SK-N-SH (cell line): ENCODE results near the gene PARN. TPM values are rescaled to one million over a fixed set of nuclear protein-coding genes. Genes with fewer than 3 reads are reported as not detected.

Experiments used
- CTCF ChIA-PET: fragments of 300-600, 350-600 bp; formaldehyde crosslinking; extraction: SDS; loops from one replicate; lab custom pipeline; 2021; lab: Yijun Ruan, JAX
- POLR2A ChIA-PET: fragments of 350-600 bp; sonication (Branson Sonifier 250); formaldehyde crosslinking; extraction: SDS; loops from one replicate; lab custom pipeline; 2020; ENCODE audit warnings: antibody characterized with exemption, inconsistent platforms; lab: Yijun Ruan, JAX
- DNase-seq: peaks from one replicate; pipeline ENCODE4 v3.0.0; 2012
- H2AFZ ChIP-seq: fragments of 200-600 bp; sonication (generic); 2 replicates; pipeline ENCODE4 v1.8.1; 2016; ENCODE audit warnings: antibody characterized with exemption, mild to moderate bottlenecking, low read depth
- H3F3A ChIP-seq: fragments of 200-600 bp; sonication (generic); replicated peaks from 2 replicates; pipeline ENCODE3; 2016; ENCODE audit warnings: antibody characterized with exemption, mild to moderate bottlenecking; ENCODE audit not compliant: insufficient read depth
- H3K27ac ChIP-seq, 2 experiments: fragments of 200-500 bp in 1 of 2; fragments of 200-600 bp in 1 of 2; sonication (Bioruptor generic) in 1 of 2; sonication (generic), shearing (Covaris generic) in 1 of 2; 2 replicates each; pipeline versions ENCODE4 v1.5.1 to v1.6.1; 2014 to 2016; ENCODE audit warnings: low read depth in 2 of 2, inconsistent platforms in 1 of 2, low read length in 1 of 2, mild to moderate bottlenecking in 1 of 2, mixed read lengths in 1 of 2
- H3K27me3 ChIP-seq: fragments of 200-600 bp; sonication (generic), shearing (Covaris generic); 2 replicates; pipeline ENCODE4 v1.6.1; 2016; ENCODE audit warnings: mixed run types; ENCODE audit not compliant: insufficient read depth
- H3K36me3 ChIP-seq, 2 experiments: fragments of 200-500 bp in 1 of 2; fragments of 200-600 bp in 1 of 2; sonication (Bioruptor generic) in 1 of 2; sonication (generic) in 1 of 2; replicated peaks in 1 of 2; 2 replicates each; pipeline versions ENCODE3 to v1.5.1; 2014 to 2016; ENCODE audit warnings: low read length in 1 of 2, mild to moderate bottlenecking in 1 of 2; ENCODE audit not compliant: insufficient read depth in 2 of 2, control insufficient read depth in 1 of 2
- H3K4me1 ChIP-seq, 2 experiments: fragments of 200-500 bp in 1 of 2; fragments of 200-600 bp in 1 of 2; sonication (Bioruptor generic) in 1 of 2; sonication (generic), shearing (Covaris generic) in 1 of 2; 2 replicates each; pipeline versions ENCODE4 v1.5.1 to v1.6.1; 2014 to 2016; ENCODE audit warnings: low read depth in 1 of 2, low read length in 1 of 2, mixed run types in 1 of 2; ENCODE audit not compliant: insufficient read depth in 2 of 2, control insufficient read depth in 1 of 2
- H3K4me2 ChIP-seq: fragments of 200-600 bp; sonication (generic), shearing (Covaris generic); 2 replicates; pipeline ENCODE4 v1.6.1; 2017; ENCODE audit warnings: mixed run types
- H3K4me3 ChIP-seq, 2 experiments: fragments of 200-500 bp in 1 of 2; fragments of 200-600 bp in 1 of 2; sonication (Bioruptor generic) in 1 of 2; sonication (generic), shearing (Covaris generic) in 1 of 2; 2 replicates each; pipeline versions ENCODE4 v1.5.1 to v1.8.1; 2014 to 2016; ENCODE audit warnings: low read depth in 2 of 2, inconsistent platforms in 1 of 2, low read length in 1 of 2, mild to moderate bottlenecking in 1 of 2, mixed read lengths in 1 of 2, moderate library complexity in 1 of 2
- H3K79me2 ChIP-seq: fragments of 200-600 bp; sonication (generic); 2 replicates; pipeline ENCODE4 v1.8.1; 2017; ENCODE audit warnings: mild to moderate bottlenecking; ENCODE audit not compliant: insufficient read depth
- H3K9ac ChIP-seq: fragments of 200-600 bp; sonication (generic); 2 replicates; pipeline ENCODE4 v1.6.1; 2017; ENCODE audit warnings: mixed run types
- H3K9me2 ChIP-seq: fragments of 200-600 bp; sonication (generic); 2 replicates; pipeline ENCODE4 v1.6.1; 2017; ENCODE audit warnings: mixed run types
- H3K9me3 ChIP-seq: fragments of 200-600 bp; sonication (generic); 2 replicates; pipeline ENCODE4 v1.6.1; 2017; ENCODE audit warnings: mixed run types, mild to moderate bottlenecking, moderate library complexity
- H4K20me1 ChIP-seq: fragments of 200-600 bp; sonication (generic); 2 replicates; pipeline ENCODE4 v1.6.1; 2017; ENCODE audit warnings: mild to moderate bottlenecking, mixed run types; ENCODE audit not compliant: insufficient read depth
- ELF1 ChIP-seq: IDR thresholded peaks from 2 replicates; pipeline ENCODE4 v1.4.0; 2012
- EZH2phosphoT487 ChIP-seq: fragments of 200-600 bp; sonication (generic); IDR thresholded peaks from 2 replicates; pipeline ENCODE4 v1.6.1; 2017; ENCODE audit warnings: low read depth, mixed run types, mild to moderate bottlenecking, antibody characterized with exemption, moderate library complexity, borderline replicate concordance
- FOSL2 ChIP-seq: IDR thresholded peaks from 2 replicates; pipeline ENCODE4 v1.4.0; 2012; ENCODE audit warnings: low read depth, mild to moderate bottlenecking, moderate library complexity, borderline replicate concordance
- FOXJ3 ChIP-seq: sonication (generic); formaldehyde crosslinking; IDR thresholded peaks from 2 replicates; pipeline ENCODE4 v1.5.1; 2020; ENCODE audit warnings: mild to moderate bottlenecking, missing genetic modification reagents
- MXI1 ChIP-seq: IDR thresholded peaks from 2 replicates; pipeline ENCODE4 v1.6.1; 2012; ENCODE audit warnings: mild to moderate bottlenecking, low read depth, low read length, improper control_type of control experiment
- NRF1 ChIP-seq: IDR thresholded peaks from 2 replicates; pipeline ENCODE4 v1.6.1; 2012; ENCODE audit warnings: low read depth, mild to moderate bottlenecking, low read length
- POLR2AphosphoS5 ChIP-seq: IDR thresholded peaks from 2 replicates; pipeline ENCODE4 v1.6.1; 2012; ENCODE audit warnings: low read depth, low read length
- RAD21 ChIP-seq: IDR thresholded peaks from 2 replicates; pipeline ENCODE4 v1.6.1; 2012; ENCODE audit warnings: mild to moderate bottlenecking, low read length
- RCOR1 ChIP-seq: fragments of 150-350 bp; IDR thresholded peaks from 2 replicates; pipeline ENCODE4 v1.6.1; 2017; ENCODE audit warnings: antibody characterized with exemption, low read length
- RXRA ChIP-seq: IDR thresholded peaks from 2 replicates; pipeline ENCODE4 v1.4.0; 2012; ENCODE audit warnings: low read depth, mild to moderate bottlenecking, borderline replicate concordance
- TCF12 ChIP-seq: IDR thresholded peaks from 2 replicates; pipeline ENCODE4 v1.4.0; 2012
- TEAD4 ChIP-seq: IDR thresholded peaks from 2 replicates; pipeline ENCODE4 v1.4.0; 2012; ENCODE audit warnings: mild to moderate bottlenecking, borderline replicate concordance; ENCODE audit not compliant: insufficient read depth
- WGBS: methylation state at CpG from one replicate; pipeline ENCODE4 v1.1.6; 2017; ENCODE audit warnings: low lambda C conversion rate; 5-methylcytosine and 5-hydroxymethylcytosine counted together
- polyA plus RNA-seq, 3 experiments: library from polyadenylated mRNA; depleted of rRNA; stranded (reverse); fragments of >200 nt; gene quantifications; 2 replicates each; pipeline ENCODE4 v1.2.3, GENCODE V29; 2012
- TF ChIP-seq, protein P1 (sequence below): IDR thresholded peaks from 2 replicates; pipeline ENCODE4 v1.4.0; 2012; ENCODE audit warnings: low read depth
- TF ChIP-seq, protein P2 (sequence below): fragments of 150-350 bp; IDR thresholded peaks from 2 replicates; pipeline ENCODE4 v1.6.1; 2017; ENCODE audit warnings: antibody characterized with exemption, low read length, low read depth, borderline replicate concordance
- TF ChIP-seq, protein P3 (sequence below): IDR thresholded peaks from 2 replicates; pipeline ENCODE4 v1.4.0; 2012; ENCODE audit warnings: low read depth, borderline replicate concordance
- TF ChIP-seq, protein P4 (sequence below): fragments of 150-350 bp; IDR thresholded peaks from 2 replicates; pipeline ENCODE4 v1.6.1; 2016; ENCODE audit warnings: mild to moderate bottlenecking, low read depth, low read length

Gene PARN
- polyA plus RNA-seq, 1 of the 3 experiments (the other 2 are of a cell fraction) = 20.5 TPM

DNA sequence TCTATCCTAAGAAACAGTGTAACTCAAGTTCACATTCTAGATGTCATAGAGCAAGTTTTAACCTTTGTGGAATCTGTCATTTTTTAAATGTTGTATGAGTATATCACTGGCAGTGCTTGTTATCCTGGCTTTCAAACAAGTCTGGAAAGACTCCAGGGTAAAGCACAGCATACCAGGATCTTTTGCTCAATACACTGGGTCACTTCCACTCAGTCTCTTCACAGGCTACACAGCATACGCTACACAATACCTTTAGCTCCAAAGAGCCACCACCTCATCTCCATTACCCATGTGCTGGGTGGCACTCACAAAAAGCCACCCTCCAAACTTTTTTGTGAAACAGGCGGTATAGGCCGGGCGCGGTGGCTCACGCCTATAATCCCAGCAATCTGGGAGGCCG, 69.5 kb downstream of the PARN start:
- no peaks in the 10 kb centered on the region for H3K27me3 ChIP-seq
- H3K79me2 ChIP-seq = no peaks in the 10 kb centered on the region
- H3F3A ChIP-seq = peaks cover 4% of the 10 kb centered on the region
- no peaks in the 10 kb centered on the region for H4K20me1 ChIP-seq
- no peak overlapping the region for H3K27ac ChIP-seq
- no peak overlapping the region for H2AFZ ChIP-seq
- no peak for TF ChIP-seq MXI1
- TF ChIP-seq, protein P1, sequence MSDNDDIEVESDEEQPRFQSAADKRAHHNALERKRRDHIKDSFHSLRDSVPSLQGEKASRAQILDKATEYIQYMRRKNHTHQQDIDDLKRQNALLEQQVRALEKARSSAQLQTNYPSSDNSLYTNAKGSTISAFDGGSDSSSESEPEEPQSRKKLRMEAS = no peak
- TF ChIP-seq TCF12 = no peak
- TF ChIP-seq POLR2AphosphoS5 = no peak
- TF ChIP-seq RXRA = no peak
- no peak for TF ChIP-seq NRF1
- CTCF ChIA-PET = interaction anchor here (0.6 kb wide), 1 partner anchor 637 kb away, joined by 3 read pairs; no protein-coding TSS in a partner anchor
- no peaks in the 10 kb centered on the region for H3K9me2 ChIP-seq
- no peak overlapping the region for H3K4me3 ChIP-seq
- peaks cover 0 to 24% of the 10 kb centered on the region in 2 experiments for H3K36me3 ChIP-seq
- H3K4me2 ChIP-seq = no peak overlapping the region
- H3K9me3 ChIP-seq = no peaks in the 10 kb centered on the region
- POLR2A ChIA-PET = no interaction called here
- H3K9ac ChIP-seq = no peak overlapping the region
- peaks cover under 1 to 6% of the 10 kb centered on the region in 2 experiments; a peak in 2 of 4 replicates for H3K4me1 ChIP-seq
- 98% methylated on average over 7 of the region's 7 CpGs for WGBS
- DNase-seq = no peak

DNA sequence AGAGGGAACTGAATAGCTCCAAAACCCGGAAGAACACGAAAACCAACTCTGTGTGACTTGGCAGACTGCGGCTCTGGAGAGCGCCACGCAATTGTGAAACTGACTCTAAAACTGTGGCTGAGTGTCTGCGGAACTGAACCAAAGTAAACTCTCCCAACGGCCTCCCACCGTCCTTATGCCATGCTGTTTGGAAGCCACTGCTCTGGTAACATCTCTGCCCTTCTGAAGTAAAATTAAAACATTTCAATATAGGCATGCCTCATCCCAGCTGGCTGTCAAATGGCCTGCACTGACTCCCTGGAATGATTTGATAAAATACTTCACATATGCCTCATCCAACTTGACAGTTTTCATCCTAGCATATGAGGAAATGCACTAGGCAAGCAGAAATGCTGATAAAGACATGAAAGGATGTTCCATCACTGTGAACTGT, 70.2 kb downstream of the PARN start:
- ChIA-PET CTCF (interaction anchor here (0.7 kb wide), 1 partner anchor 34 kb away, joined by 3 read pairs; no protein-coding TSS in a partner anchor), POLR2A (no interaction called here)
- DNase-seq = no peak
- Histone ChIP-seq H4K20me1 (no peaks in the 10 kb centered on the region), H3K9ac (no peak overlapping the region), H2AFZ (no peak overlapping the region), H3K4me1 (no peaks in the 10 kb centered on the region), H3K27me3 (no peaks in the 10 kb centered on the region), H3K36me3 (peaks cover 3 to 26% of the 10 kb centered on the region in 2 experiments), H3F3A (peaks cover 4% of the 10 kb centered on the region), H3K79me2 (no peaks in the 10 kb centered on the region), H3K4me2 (no peak overlapping the region), H3K4me3 (no peak overlapping the region), H3K9me2 (no peaks in the 10 kb centered on the region), H3K27ac (no peak overlapping the region), H3K9me3 (no peaks in the 10 kb centered on the region)
- TF ChIP-seq FOXJ3 (CRISPR knock-in tag) (no peak), EZH2phosphoT487 (no peak), MXI1 (no peak), RAD21 (no peak), RCOR1 (no peak), TEAD4 (no peak), ELF1 (no peak), FOSL2 (no peak), POLR2AphosphoS5 (no peak), NRF1 (no peak)
- TF ChIP-seq, protein P2, sequence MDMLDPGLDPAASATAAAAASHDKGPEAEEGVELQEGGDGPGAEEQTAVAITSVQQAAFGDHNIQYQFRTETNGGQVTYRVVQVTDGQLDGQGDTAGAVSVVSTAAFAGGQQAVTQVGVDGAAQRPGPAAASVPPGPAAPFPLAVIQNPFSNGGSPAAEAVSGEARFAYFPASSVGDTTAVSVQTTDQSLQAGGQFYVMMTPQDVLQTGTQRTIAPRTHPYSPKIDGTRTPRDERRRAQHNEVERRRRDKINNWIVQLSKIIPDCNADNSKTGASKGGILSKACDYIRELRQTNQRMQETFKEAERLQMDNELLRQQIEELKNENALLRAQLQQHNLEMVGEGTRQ = no peak
- TF ChIP-seq, protein P3, sequence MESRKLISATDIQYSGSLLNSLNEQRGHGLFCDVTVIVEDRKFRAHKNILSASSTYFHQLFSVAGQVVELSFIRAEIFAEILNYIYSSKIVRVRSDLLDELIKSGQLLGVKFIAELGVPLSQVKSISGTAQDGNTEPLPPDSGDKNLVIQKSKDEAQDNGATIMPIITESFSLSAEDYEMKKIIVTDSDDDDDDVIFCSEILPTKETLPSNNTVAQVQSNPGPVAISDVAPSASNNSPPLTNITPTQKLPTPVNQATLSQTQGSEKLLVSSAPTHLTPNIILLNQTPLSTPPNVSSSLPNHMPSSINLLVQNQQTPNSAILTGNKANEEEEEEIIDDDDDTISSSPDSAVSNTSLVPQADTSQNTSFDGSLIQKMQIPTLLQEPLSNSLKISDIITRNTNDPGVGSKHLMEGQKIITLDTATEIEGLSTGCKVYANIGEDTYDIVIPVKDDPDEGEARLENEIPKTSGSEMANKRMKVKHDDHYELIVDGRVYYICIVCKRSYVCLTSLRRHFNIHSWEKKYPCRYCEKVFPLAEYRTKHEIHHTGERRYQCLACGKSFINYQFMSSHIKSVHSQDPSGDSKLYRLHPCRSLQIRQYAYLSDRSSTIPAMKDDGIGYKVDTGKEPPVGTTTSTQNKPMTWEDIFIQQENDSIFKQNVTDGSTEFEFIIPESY = no peak
- TF ChIP-seq, protein P4, sequence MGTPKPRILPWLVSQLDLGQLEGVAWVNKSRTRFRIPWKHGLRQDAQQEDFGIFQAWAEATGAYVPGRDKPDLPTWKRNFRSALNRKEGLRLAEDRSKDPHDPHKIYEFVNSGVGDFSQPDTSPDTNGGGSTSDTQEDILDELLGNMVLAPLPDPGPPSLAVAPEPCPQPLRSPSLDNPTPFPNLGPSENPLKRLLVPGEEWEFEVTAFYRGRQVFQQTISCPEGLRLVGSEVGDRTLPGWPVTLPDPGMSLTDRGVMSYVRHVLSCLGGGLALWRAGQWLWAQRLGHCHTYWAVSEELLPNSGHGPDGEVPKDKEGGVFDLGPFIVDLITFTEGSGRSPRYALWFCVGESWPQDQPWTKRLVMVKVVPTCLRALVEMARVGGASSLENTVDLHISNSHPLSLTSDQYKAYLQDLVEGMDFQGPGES = no peak
- TF ChIP-seq, protein P1 = no peak
- 82% methylated on average over 8 of the region's 8 CpGs for WGBS
